H1 (cell line): ENCODE measurements around the gene INPP5K. TPM values are rescaled to one million over a fixed set of nuclear protein-coding genes. Genes with fewer than 3 reads are reported as not detected.

Experiments
- CTCF ChIA-PET: fragments of 300-600 bp; sonication (Branson Sonifier 250); formaldehyde crosslinking; loops from one replicate; lab custom pipeline; 2021; ENCODE audit not compliant: partially characterized antibody; lab: Charles Lee
- POLR2A ChIA-PET: fragments of 300-600 bp; sonication (Branson Sonifier 250); formaldehyde crosslinking; loops from one replicate; lab custom pipeline; 2021; ENCODE audit warnings: inconsistent platforms; ENCODE audit not compliant: partially characterized antibody; lab: Charles Lee
- DNase-seq, 2 experiments: peaks; one replicate each; pipeline versions ENCODE4 v3.0.0 to v3.0.0-alpha.2; 2010 to 2022; ENCODE audit warnings: low spot score in 2 of 2, low read depth in 1 of 2, mixed read lengths in 1 of 2
- FAIRE-seq: peaks from 2 replicates; lab custom pipeline; 2011; peaks lifted over from hg19 to GRCh38; lab: Jason Lieb, UNC
- H2AFZ ChIP-seq: 2 replicates; pipeline ENCODE4 v1.8.1; 2012; ENCODE audit warnings: low read length, inconsistent platforms
- H2AK5ac ChIP-seq: 2 replicates; pipeline ENCODE4 v1.6.1; 2013; ENCODE audit warnings: low read depth, low read length
- H2BK120ac ChIP-seq: replicated peaks from 2 replicates; pipeline ENCODE3; 2013; ENCODE audit warnings: low read depth, low read length, inconsistent platforms
- H2BK12ac ChIP-seq: 2 replicates; pipeline ENCODE4 v1.6.1; 2013; ENCODE audit warnings: low read depth, low read length
- H2BK15ac ChIP-seq: 2 replicates; pipeline ENCODE4 v1.6.1; 2013; ENCODE audit warnings: low read length
- H2BK20ac ChIP-seq: 2 replicates; pipeline ENCODE4 v1.6.1; 2013; ENCODE audit warnings: low read length
- H2BK5ac ChIP-seq: 2 replicates; pipeline ENCODE4 v1.6.1; 2013; ENCODE audit warnings: low read depth, low read length
- H3K14ac ChIP-seq: 2 replicates; pipeline ENCODE4 v1.6.1; 2013; ENCODE audit warnings: inconsistent platforms; ENCODE audit not compliant: insufficient read length
- H3K18ac ChIP-seq: 2 replicates; pipeline ENCODE4 v1.6.1; 2013; ENCODE audit warnings: low read length; ENCODE audit errors: extremely low read depth
- H3K23ac ChIP-seq: 2 replicates; pipeline ENCODE4 v1.6.1; 2013; ENCODE audit warnings: inconsistent platforms; ENCODE audit not compliant: insufficient read length
- H3K23me2 ChIP-seq: 2 replicates; pipeline ENCODE4 v1.6.1; 2013; ENCODE audit warnings: low read depth, low read length
- H3K27ac ChIP-seq: 2 replicates; pipeline ENCODE4 v1.6.1; 2011; ENCODE audit warnings: low read depth, low read length, inconsistent platforms
- H3K27me3 ChIP-seq, 4 experiments: replicated peaks in 1 of 4; 1 replicate in 1 of 4; 2 replicates in 3 of 4; pipeline versions ENCODE4 v1.6.1 to v1.8.1; 2011 to 2013; ENCODE audit warnings: low read length in 3 of 4, mild to moderate bottlenecking in 3 of 4, inconsistent platforms in 2 of 4, mixed read lengths in 2 of 4, moderate library complexity in 1 of 4; ENCODE audit not compliant: control insufficient read depth in 3 of 4, insufficient read depth in 3 of 4; ENCODE audit errors: extremely low read depth in 1 of 4
- H3K36me3 ChIP-seq, 4 experiments: 2 replicates each; pipeline versions ENCODE4 v1.6.1 to v1.8.1; 2011 to 2013; ENCODE audit warnings: mild to moderate bottlenecking in 4 of 4, low read length in 3 of 4, moderate library complexity in 2 of 4, control low read depth in 1 of 4, inconsistent platforms in 1 of 4; ENCODE audit not compliant: insufficient read depth in 4 of 4, control insufficient read depth in 2 of 4
- H3K4ac ChIP-seq: replicated peaks from 2 replicates; pipeline ENCODE3; 2013; ENCODE audit warnings: low read length, low read depth, mixed read lengths, inconsistent platforms; ENCODE audit not compliant: insufficient read length
- H3K4me1 ChIP-seq, 4 experiments: replicated peaks in 1 of 4; 1 replicate in 1 of 4; 2 replicates in 3 of 4; pipeline versions ENCODE4 v1.6.1 to v1.8.1; 2011 to 2013; ENCODE audit warnings: low read length in 3 of 4, inconsistent platforms in 2 of 4, mixed read lengths in 1 of 4; ENCODE audit not compliant: insufficient read depth in 4 of 4, control insufficient read depth in 3 of 4
- H3K4me2 ChIP-seq, 2 experiments: 2 replicates each; pipeline versions ENCODE4 v1.6.1 to v1.8.1; 2011 to 2013; ENCODE audit warnings: low read depth in 2 of 2, low read length in 2 of 2, control low read depth in 1 of 2, inconsistent platforms in 1 of 2, mild to moderate bottlenecking in 1 of 2; ENCODE audit not compliant: insufficient read depth in 1 of 2
- H3K4me3 ChIP-seq, 4 experiments: fragments of 200-600, 300-600 bp in 1 of 4; sonication (generic), shearing (Covaris generic), sonication (Bioruptor Twin) in 1 of 4; 2 replicates each; pipeline versions ENCODE4 v1.5.1 to v1.8.1; 2011 to 2016; ENCODE audit warnings: low read length in 4 of 4, low read depth in 3 of 4, control low read depth in 2 of 4, inconsistent platforms in 2 of 4, mild to moderate bottlenecking in 2 of 4, mixed read lengths in 1 of 4, moderate library complexity in 1 of 4; ENCODE audit not compliant: insufficient read depth in 2 of 4; ENCODE audit errors: extremely low read depth in 1 of 4
- H3K56ac ChIP-seq: replicated peaks from 2 replicates; pipeline ENCODE3; 2013; ENCODE audit warnings: low read depth, mild to moderate bottlenecking, mixed read lengths, low read length, inconsistent platforms; ENCODE audit not compliant: insufficient read length
- H3K79me1 ChIP-seq: 2 replicates; pipeline ENCODE4 v1.6.1; 2013; ENCODE audit warnings: low read depth, low read length, control low read depth
- H3K79me2 ChIP-seq, 2 experiments: 2 replicates each; pipeline versions ENCODE4 v1.6.1 to v1.8.1; 2012 to 2013; ENCODE audit warnings: low read length in 2 of 2, mild to moderate bottlenecking in 2 of 2, inconsistent platforms in 1 of 2; ENCODE audit not compliant: insufficient read depth in 2 of 2, control insufficient read depth in 1 of 2
- H3K9ac ChIP-seq, 4 experiments: replicated peaks in 1 of 4; 1 replicate in 1 of 4; 2 replicates in 3 of 4; pipeline versions ENCODE4 v1.6.1 to v1.8.1; 2011 to 2013; ENCODE audit warnings: low read depth in 3 of 4, low read length in 3 of 4, control low read depth in 2 of 4, mild to moderate bottlenecking in 2 of 4, moderate library complexity in 2 of 4, inconsistent platforms in 1 of 4; ENCODE audit errors: extremely low read depth in 1 of 4
- H3K9me3 ChIP-seq, 2 experiments: 2 replicates each; pipeline versions ENCODE4 v1.6.1 to v1.8.1; 2012 to 2013; ENCODE audit warnings: mild to moderate bottlenecking in 2 of 2, moderate library complexity in 2 of 2, control low read depth in 1 of 2, inconsistent platforms in 1 of 2, low read depth in 1 of 2, low read length in 1 of 2, mixed read lengths in 1 of 2; ENCODE audit not compliant: insufficient read depth in 2 of 2
- H4K20me1 ChIP-seq, 2 experiments: replicated peaks in 1 of 2; 2 replicates each; pipeline versions ENCODE3 to v1.8.1; 2011 to 2013; ENCODE audit warnings: inconsistent platforms in 2 of 2, low read length in 2 of 2, mild to moderate bottlenecking in 1 of 2; ENCODE audit not compliant: insufficient read depth in 2 of 2, control insufficient read depth in 1 of 2
- H4K5ac ChIP-seq: 2 replicates; pipeline ENCODE4 v1.6.1; 2013; ENCODE audit warnings: low read length, low read depth, mixed read lengths, inconsistent platforms; ENCODE audit not compliant: insufficient read length
- H4K8ac ChIP-seq: 2 replicates; pipeline ENCODE4 v1.8.0; 2013; ENCODE audit warnings: mild to moderate bottlenecking, moderate library complexity, low read length, inconsistent platforms; ENCODE audit not compliant: insufficient read depth; ENCODE audit errors: extremely low read depth
- H4K91ac ChIP-seq: replicated peaks from 2 replicates; pipeline ENCODE3; 2013; ENCODE audit warnings: low read length, mixed read lengths, inconsistent platforms; ENCODE audit not compliant: insufficient read length
- CBX5 ChIP-seq: fragments of 300-800, 300-1000 bp; sonication (generic); IDR thresholded peaks from 2 replicates; pipeline ENCODE4 v1.7.1; 2016; ENCODE audit warnings: antibody characterized with exemption, low read length, low read depth
- EZH2 ChIP-seq: fragments of 200-600 bp; sonication (generic); IDR thresholded peaks from 2 replicates; pipeline ENCODE4 v1.7.1; 2012; ENCODE audit warnings: low read depth, mild to moderate bottlenecking, moderate library complexity, low read length, inconsistent platforms; ENCODE audit not compliant: severe bottlenecking
- WGBS, 2 experiments: shearing (Covaris generic) in 1 of 2; methylation state at CpG; one replicate each; pipeline versions ENCODE4 v1.1.6 to v1.1.7; 2013 to 2015; ENCODE audit warnings: low lambda C conversion rate in 2 of 2, mixed read lengths in 2 of 2, inconsistent platforms in 1 of 2, low coverage in 1 of 2, missing lambda C conversion rate in 1 of 2; ENCODE audit not compliant: insufficient replicate concordance in 2 of 2, insufficient coverage in 1 of 2, insufficient read length in 1 of 2; ENCODE audit errors: extremely low coverage in 1 of 2, missing lambda C conversion rate in 1 of 2; 5-methylcytosine and 5-hydroxymethylcytosine counted together
- polyA plus RNA-seq, 7 experiments: library from polyadenylated mRNA; depleted of rRNA in 3 of 7; stranded (reverse) in 5 of 7; unstranded in 2 of 7; fragments of >200 nt in 5 of 7; fragments of 200-250 nt in 2 of 7; gene quantifications; 1 replicate in 5 of 7; 2 replicates in 1 of 7; 4 replicates in 1 of 7; pipeline versions ENCODE4 v1.2.1 to v1.2.3, GENCODE V29; 2011 to 2013; ENCODE audit warnings: missing spikeins in 2 of 7, mixed read lengths in 2 of 7
- total RNA-seq: library from RNA; stranded (reverse); fragmentation: NEBNext Ultra II Directional; extraction: Animal tissue kit (Norgen Biotek cat#: 25700); gene quantifications from 2 replicates; pipeline ENCODE4 v1.2.1, GENCODE V29; 2021

INPP5K gene
- total and polyA plus RNA-seq, 2 of the 8 experiments (the other 6 are each of a cell fraction or from before 2014, with no cell fraction given): 21.0 to 24.1 TPM

- Histone ChIP-seq H2AK5ac (no peak overlapping the region), H4K5ac (no peak overlapping the region), H3K4me1 (peaks cover 0 to 10% (median 5%) of the 10 kb centered on the region in 4 experiments; a peak in 4 of 7 replicates), H2BK20ac (no peak overlapping the region), H3K4me2 (peak overlapping the region; percentile 93 to 97), H2BK12ac (no peak overlapping the region), H4K91ac (no peak overlapping the region), H3K27ac (no peak overlapping the region), H2BK120ac (no peak overlapping the region), H3K14ac (no peak overlapping the region), H3K79me1 (peaks cover 23% of the 10 kb centered on the region), H3K4me3 (peak overlapping the region; percentile 45 to 89 (median 68); a peak in 7 of 8 replicates), H3K23me2 (peaks cover 4% of the 10 kb centered on the region; the same call in 1 of the 2 replicates), H3K36me3 (peaks cover 0 to 3% (median 1%) of the 10 kb centered on the region in 4 experiments; a peak in 4 of 8 replicates), H3K23ac (no peak overlapping the region), H3K18ac (no peak overlapping the region), H4K20me1 (peaks cover 20 to 28% of the 10 kb centered on the region in 2 experiments), H3K9me3 (no peaks in the 10 kb centered on the region), H2BK15ac (no peak overlapping the region), H2AFZ (no peak overlapping the region), H3K56ac (no peak overlapping the region), H2BK5ac (no peak overlapping the region), H3K4ac (no peak overlapping the region), H4K8ac (no peak overlapping the region), H3K79me2 (peaks cover 7 to 49% of the 10 kb centered on the region in 2 experiments; a peak in 3 of 4 replicates), H3K9ac (peak overlapping the region in 1 of 4 experiments; percentile 81; a peak in 2 of 7 replicates), H3K27me3 (peaks cover 0 to 4% (median 0%) of the 10 kb centered on the region in 4 experiments; a peak in 1 of 7 replicates)
- no peak for TF ChIP-seq CBX5
- peak; percentile 29 for TF ChIP-seq EZH2
- ChIA-PET CTCF (interaction anchor here (0.8 to 1.7 kb wide), 10 partner anchors 11 to 88 kb away, joined by 3 to 9 read pairs (median 4); partner anchors contain the start of gene SLC43A2), POLR2A (interaction anchor here (0.7 to 3.3 kb wide), 7 partner anchors 13 to 79 kb away, joined by 3 to 14 read pairs (median 4); partner anchors contain the start of gene INPP5K)
- WGBS, 2 experiments: 89% methylated on average over 7 of the region's 7 CpGs; no CpG with 5 or more reads in 1 of the 2 experiments
- DNase-seq (no peak), FAIRE-seq (no peak)
These were observed 44.5 kb upstream of the INPP5K start for GRCh38 chr17:1560858-1561355.
